Kidney (tissue), 14 donors: ENCODE results near the gene PUDP. TPM values are rescaled to one million over a fixed set of nuclear protein-coding genes. Genes with fewer than 3 reads are reported as not detected.

Experiments used
- DNase-seq, 5 donors: peaks; one replicate each; pipeline ENCODE4 v3.0.0-alpha.2; 2013 to 2020
- FAIRE-seq: peaks from 2 replicates; lab custom pipeline; 2012; peaks lifted over from hg19 to GRCh38; lab: Jason Lieb, UNC
- H3K27ac ChIP-seq, 2 donors: one replicate each; pipeline ENCODE4 v1.7.0; 2013; ENCODE audit warnings: low read depth in 2 of 2, low read length in 2 of 2, inconsistent platforms in 1 of 2
- H3K27me3 ChIP-seq: one replicate; pipeline ENCODE4 v1.7.1; 2013; ENCODE audit warnings: low read length, inconsistent platforms; ENCODE audit not compliant: control insufficient read depth, insufficient read depth
- H3K36me3 ChIP-seq, 3 donors: one replicate each; pipeline versions ENCODE4 v1.7.0 to v1.7.1; 2013; ENCODE audit warnings: low read length in 3 of 3, control low read depth in 1 of 3, inconsistent platforms in 1 of 3; ENCODE audit not compliant: insufficient read depth in 3 of 3, control insufficient read depth in 2 of 3
- H3K4me1 ChIP-seq, 3 donors: one replicate each; pipeline versions ENCODE4 v1.7.0 to v1.7.1; 2013; ENCODE audit warnings: low read length in 3 of 3, inconsistent platforms in 1 of 3, low read depth in 1 of 3; ENCODE audit not compliant: control insufficient read depth in 2 of 3, insufficient read depth in 2 of 3
- H3K4me3 ChIP-seq, 3 donors: one replicate each; pipeline versions ENCODE4 v1.7.0 to v1.8.1; 2013; ENCODE audit warnings: low read length in 3 of 3, control low read depth in 1 of 3, inconsistent platforms in 1 of 3
- H3K9ac ChIP-seq, 3 donors: one replicate each; pipeline versions ENCODE4 v1.7.0 to v1.7.1; 2013; ENCODE audit warnings: low read length in 3 of 3, control low read depth in 1 of 3, inconsistent platforms in 1 of 3
- H3K9me3 ChIP-seq, 3 donors: one replicate each; pipeline versions ENCODE4 v1.7.0 to v1.7.1; 2013; ENCODE audit warnings: low read length in 3 of 3, control low read depth in 1 of 3, inconsistent platforms in 1 of 3; ENCODE audit not compliant: control insufficient read depth in 2 of 3, insufficient read depth in 1 of 3
- intact Hi-C: fragments of 100-400 bp; cut with DNase I; formaldehyde crosslinking; loops from one replicate; pipeline ENCODE4 v1.11.1; 2022
- polyA plus RNA-seq: library from polyadenylated mRNA; stranded (reverse); fragments of 350-450 nt; fragmentation: Illumina TruSeq; extraction: RNeasy Lipid Tissue Mini Kit (QIAGEN cat#74804); gene quantifications from one replicate; pipeline ENCODE4 v1.2.3, GENCODE V29; 2014; ENCODE audit warnings: low read depth, low replicate concordance; ENCODE audit not compliant: insufficient read depth
- total RNA-seq: library from RNA; stranded (reverse); fragmentation: NEBNext Ultra II Directional; extraction: Animal tissue kit (Norgen Biotek cat#: 25700); gene quantifications from one replicate; pipeline ENCODE4 v1.2.1, GENCODE V29; 2021
- TF ChIP-seq, protein P1 (sequence below): IDR thresholded peaks from 3 replicates; pipeline ENCODE4 v1.5.1; 2012; ENCODE audit warnings: mild to moderate bottlenecking, moderate library complexity, borderline replicate concordance; ENCODE audit not compliant: insufficient read depth; ENCODE audit errors: extremely low read depth
- donor health status: control.
- donor health status: control.
- donor health status: control.
- donor health status: control.
- donor health status: control.
- donor health status: DM: yes; HTN: yes; CAD: no.
- donor health status: Normal renal cell carcinoma (clear cell type).

Gene PUDP
- total and polyA plus RNA-seq, 2 donors from 2014 or later = 17.4 to 31.0 TPM

DNA sequence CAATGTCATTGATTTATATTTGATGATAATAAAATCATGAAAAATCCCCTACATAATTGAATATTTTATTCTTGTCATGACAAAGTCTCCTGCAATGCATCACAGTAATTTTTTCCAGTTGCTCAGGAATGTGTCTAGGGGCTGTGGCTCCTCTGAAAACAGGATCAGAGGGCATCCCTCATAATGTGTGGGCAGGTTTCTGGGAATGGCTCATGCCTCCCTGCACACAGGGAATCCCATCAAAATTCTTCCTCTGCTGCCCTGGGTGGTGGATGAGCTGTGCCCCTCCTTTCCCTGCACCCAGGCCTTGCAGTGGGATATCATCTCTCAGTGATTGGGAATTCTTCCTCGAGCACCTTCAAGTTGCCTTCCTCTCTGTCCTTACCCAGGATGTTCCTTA lies 20.4 kb upstream of the PUDP start:
- Histone ChIP-seq H3K27ac (no peak overlapping the region), H3K4me3 (no peak overlapping the region), H3K36me3 (no peaks in the 10 kb centered on the region), H3K9ac (no peak overlapping the region), H3K4me1 (no peaks in the 10 kb centered on the region), H3K9me3 (peaks cover 0 to 6% (median 0%) of the 10 kb centered on the region in 3 donors), H3K27me3 (no peaks in the 10 kb centered on the region)
- FAIRE-seq (no peak), DNase-seq (no peak)
- TF ChIP-seq, protein P1, sequence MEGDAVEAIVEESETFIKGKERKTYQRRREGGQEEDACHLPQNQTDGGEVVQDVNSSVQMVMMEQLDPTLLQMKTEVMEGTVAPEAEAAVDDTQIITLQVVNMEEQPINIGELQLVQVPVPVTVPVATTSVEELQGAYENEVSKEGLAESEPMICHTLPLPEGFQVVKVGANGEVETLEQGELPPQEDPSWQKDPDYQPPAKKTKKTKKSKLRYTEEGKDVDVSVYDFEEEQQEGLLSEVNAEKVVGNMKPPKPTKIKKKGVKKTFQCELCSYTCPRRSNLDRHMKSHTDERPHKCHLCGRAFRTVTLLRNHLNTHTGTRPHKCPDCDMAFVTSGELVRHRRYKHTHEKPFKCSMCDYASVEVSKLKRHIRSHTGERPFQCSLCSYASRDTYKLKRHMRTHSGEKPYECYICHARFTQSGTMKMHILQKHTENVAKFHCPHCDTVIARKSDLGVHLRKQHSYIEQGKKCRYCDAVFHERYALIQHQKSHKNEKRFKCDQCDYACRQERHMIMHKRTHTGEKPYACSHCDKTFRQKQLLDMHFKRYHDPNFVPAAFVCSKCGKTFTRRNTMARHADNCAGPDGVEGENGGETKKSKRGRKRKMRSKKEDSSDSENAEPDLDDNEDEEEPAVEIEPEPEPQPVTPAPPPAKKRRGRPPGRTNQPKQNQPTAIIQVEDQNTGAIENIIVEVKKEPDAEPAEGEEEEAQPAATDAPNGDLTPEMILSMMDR = no peak
- intact Hi-C loops = no loop called here

DNA sequence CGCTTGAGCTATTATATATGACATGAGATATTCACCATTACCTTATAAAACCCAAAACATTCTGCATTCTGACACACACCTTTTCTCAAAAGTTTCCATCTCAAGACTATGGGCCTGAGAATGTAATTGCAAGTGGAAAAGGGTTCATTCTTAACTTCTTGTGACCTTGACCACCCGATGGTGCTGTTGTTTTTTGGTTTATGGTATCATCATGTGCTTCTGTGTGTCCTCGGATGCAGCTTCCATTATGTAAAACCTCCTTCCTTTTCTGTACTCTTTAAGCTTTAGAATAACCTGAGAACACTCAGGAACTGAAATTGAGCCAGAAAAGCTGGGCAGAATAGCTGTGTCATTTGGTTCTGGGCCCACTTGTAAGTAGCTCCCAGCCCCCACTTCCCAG lies 16.2 kb upstream of the PUDP start:
- no peak for FAIRE-seq
- no peaks in the 10 kb centered on the region for H3K4me1 ChIP-seq
- no peak overlapping the region for H3K9ac ChIP-seq
- H3K9me3 ChIP-seq = peaks cover 0 to 3% (median 0%) of the 10 kb centered on the region in 3 donors
- no peak overlapping the region for H3K4me3 ChIP-seq
- TF ChIP-seq, protein P1 = no peak
- no peak overlapping the region for H3K27ac ChIP-seq
- peaks cover 2% of the 10 kb centered on the region for H3K27me3 ChIP-seq
- intact Hi-C loops = no loop called here
- H3K36me3 ChIP-seq = no peaks in the 10 kb centered on the region
- DNase-seq = no peak

DNA sequence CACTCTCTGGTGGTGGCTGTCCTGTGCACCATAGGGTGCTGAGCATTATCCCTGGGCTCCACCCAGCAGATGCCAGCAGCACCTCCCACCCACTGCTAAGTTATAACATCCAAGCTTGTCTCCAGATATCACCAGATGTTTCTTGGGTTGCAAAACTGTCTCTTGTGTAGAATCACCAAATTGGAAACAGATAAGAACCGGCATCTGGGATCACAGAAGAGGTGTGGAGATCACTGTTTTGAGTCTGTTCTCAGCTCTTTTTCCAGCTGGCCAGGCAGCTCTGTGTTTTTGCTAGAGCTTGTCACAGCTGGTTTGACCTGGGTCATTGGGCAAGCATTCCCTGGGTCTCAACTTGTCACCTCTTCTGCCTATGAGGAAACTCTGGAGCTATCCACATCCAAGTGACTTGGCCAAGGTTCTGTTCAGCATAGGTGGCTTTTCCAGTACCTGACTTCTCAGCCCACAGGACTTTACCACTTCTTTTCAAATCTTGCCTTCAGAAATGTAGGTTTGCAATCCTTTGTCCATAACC lies 15.3 kb upstream of the PUDP start:
- TF ChIP-seq, protein P1 = no peak
- FAIRE-seq = no peak
- no peak overlapping the region for H3K9ac ChIP-seq
- peaks cover 2% of the 10 kb centered on the region for H3K27me3 ChIP-seq
- intact Hi-C loops = no loop called here
- no peak overlapping the region for H3K27ac ChIP-seq
- no peaks in the 10 kb centered on the region for H3K9me3 ChIP-seq
- H3K36me3 ChIP-seq = no peaks in the 10 kb centered on the region
- DNase-seq = no peak
- no peak overlapping the region for H3K4me3 ChIP-seq
- H3K4me1 ChIP-seq = no peaks in the 10 kb centered on the region
